GM19099 (cell line): ENCODE measurements around the gene SLC28A2.
A peak's percentile ranks its signal among the peaks of the same experiment; 100 is the strongest.

Source experiments
- POLR2A ChIP-seq: IDR thresholded peaks from 3 replicates; pipeline ENCODE4 v1.6.1; 2011; ENCODE audit warnings: low read depth; ENCODE audit not compliant: insufficient read length; ENCODE audit errors: extremely low read depth

Gene SLC28A2

GRCh38 chr15:45242289-45242688 lies 9.7 kb upstream of the SLC28A2 start:
- TF ChIP-seq POLR2A = no peak

GRCh38 chr15:45249125-45249780 lies 2.8 kb upstream of the SLC28A2 start:
- TF ChIP-seq POLR2A = no peak

- TF ChIP-seq POLR2A = no peak
These were observed 1.3 kb downstream of the SLC28A2 start for GRCh38 chr15:45253330-45253729.

GRCh38 chr15:45254405-45254804 lies 2.4 kb downstream of the SLC28A2 start:
- no peak for TF ChIP-seq POLR2A

GRCh38 chr15:45259796-45260195 lies 7.8 kb downstream of the SLC28A2 start:
- no peak for TF ChIP-seq POLR2A

- TF ChIP-seq POLR2A = no peak
These were observed 10.9 kb downstream of the SLC28A2 start for GRCh38 chr15:45262906-45263461.

GRCh38 chr15:45263854-45264253 lies 11.8 kb downstream of the SLC28A2 start:
- no peak for TF ChIP-seq POLR2A

- TF ChIP-seq POLR2A = no peak
These were observed 13.5 kb downstream of the SLC28A2 start for GRCh38 chr15:45265506-45265905.

GRCh38 chr15:45268135-45268534 lies 16.1 kb downstream of the SLC28A2 start:
- no peak for TF ChIP-seq POLR2A

GRCh38 chr15:45274636-45275380 lies 22.8 kb downstream of the SLC28A2 start:
- no peak for TF ChIP-seq POLR2A

- TF ChIP-seq POLR2A = no peak
These were observed 24.8 kb downstream of the SLC28A2 start for GRCh38 chr15:45276831-45277230.

- TF ChIP-seq POLR2A = peak; percentile 91
These were observed 27.1 kb downstream of the SLC28A2 start for GRCh38 chr15:45279024-45279698.

- no peak for TF ChIP-seq POLR2A
These were observed 33.4 kb downstream of the SLC28A2 start for GRCh38 chr15:45285413-45285812.

- TF ChIP-seq POLR2A = no peak
These were observed 35.4 kb downstream of the SLC28A2 start for GRCh38 chr15:45287390-45287956.

- no peak for TF ChIP-seq POLR2A
These were observed 36.9 kb downstream of the SLC28A2 start for GRCh38 chr15:45288947-45289346.

- TF ChIP-seq POLR2A = no peak
These were observed 40.0 kb downstream of the SLC28A2 start for GRCh38 chr15:45291822-45292582.
